GM21526 (cell line): Measurements from ENCODE around the gene NALF2.

Experiments
- ATAC-seq: cut with Tn5 transposase; IDR thresholded peaks from one replicate; pipeline ENCODE4 v1.9.1; 2021; ENCODE audit warnings: moderate library complexity; ENCODE audit not compliant: unreplicated experiment, low FRiP score

The NALF2 gene

DNA sequence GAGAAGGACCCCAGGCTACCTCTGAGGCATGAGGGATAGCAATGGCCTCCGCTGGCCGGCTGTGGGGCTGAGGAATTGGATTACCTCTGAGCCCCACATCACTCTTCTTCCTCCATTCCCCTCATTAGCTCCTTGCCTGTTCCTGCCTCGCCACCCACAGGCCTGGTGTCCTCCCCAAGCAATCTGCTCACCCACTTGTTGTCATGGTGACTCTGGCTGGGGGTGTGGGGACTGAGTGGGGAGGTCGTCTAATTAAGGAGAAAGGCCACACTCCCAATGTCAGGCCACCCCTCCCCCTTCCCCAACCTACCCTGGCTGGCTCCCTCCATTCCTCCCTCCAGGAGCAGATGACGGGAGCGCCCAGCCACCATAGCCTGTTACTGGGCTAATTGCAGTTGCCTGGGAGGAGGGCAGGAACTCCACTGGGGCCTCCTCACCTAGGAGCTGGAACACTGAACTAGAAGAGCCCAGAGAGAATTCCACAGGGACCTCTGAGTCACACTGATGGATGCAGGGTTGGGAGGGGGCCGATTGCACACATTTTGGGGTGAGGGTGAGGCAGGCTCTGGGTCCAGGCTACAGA, 20.7 kb downstream of the NALF2 start:
- ATAC-seq = no peak

DNA sequence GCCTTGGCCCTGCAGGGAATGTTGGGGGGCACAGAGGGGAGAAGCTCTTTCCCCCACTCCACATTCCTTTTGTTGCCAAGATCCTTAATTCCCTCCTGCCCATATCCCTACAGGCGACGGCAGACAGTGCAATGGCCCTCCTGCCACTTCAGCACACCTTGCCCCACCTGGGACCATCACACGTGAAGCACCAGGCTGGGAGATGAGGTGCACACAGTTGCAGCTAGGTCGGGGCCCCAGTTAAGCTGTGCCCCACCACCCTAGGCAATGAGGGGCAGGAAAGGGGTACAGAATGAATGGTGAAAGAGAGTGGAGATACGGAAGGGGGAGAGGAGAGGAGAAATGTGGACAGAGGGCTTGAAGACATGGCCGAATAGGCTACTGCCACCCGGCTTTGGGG, 26.2 kb downstream of the NALF2 start:
- no peak for ATAC-seq

DNA sequence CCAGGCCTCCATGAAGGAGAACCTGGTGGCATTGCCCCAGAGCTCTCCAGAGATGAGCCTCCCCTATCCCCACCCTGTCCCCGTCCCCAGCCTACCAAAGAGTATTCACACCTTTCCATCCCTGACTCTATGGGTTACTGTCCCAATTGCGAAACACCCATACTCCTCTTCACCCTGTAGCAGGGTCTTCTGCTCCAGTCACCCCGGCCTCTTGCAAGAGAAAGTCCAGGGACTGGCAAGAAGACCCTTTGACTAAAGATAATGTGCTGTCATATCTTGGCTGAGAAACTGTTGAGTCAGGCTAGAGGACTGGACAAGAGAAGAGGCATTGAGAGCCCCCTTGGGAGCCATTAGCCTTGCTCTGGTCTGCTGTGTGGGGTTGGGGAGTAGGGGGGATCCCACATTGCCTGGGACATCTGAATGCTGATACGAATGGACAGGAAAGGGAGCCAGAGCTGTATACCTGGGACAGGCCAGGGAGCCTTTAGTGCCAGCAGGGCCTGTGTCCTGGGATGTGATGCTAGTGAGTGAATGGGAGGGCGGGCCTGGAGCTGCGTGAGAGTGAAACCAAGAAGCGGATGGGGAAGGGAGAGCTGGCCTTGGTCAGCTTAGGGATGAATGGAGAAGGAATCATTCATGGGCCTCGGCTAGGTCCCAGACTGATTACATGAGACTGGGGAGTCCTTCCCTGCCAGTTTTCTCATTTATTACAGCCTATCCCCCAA, 27.1 kb downstream of the NALF2 start:
- no peak for ATAC-seq

DNA sequence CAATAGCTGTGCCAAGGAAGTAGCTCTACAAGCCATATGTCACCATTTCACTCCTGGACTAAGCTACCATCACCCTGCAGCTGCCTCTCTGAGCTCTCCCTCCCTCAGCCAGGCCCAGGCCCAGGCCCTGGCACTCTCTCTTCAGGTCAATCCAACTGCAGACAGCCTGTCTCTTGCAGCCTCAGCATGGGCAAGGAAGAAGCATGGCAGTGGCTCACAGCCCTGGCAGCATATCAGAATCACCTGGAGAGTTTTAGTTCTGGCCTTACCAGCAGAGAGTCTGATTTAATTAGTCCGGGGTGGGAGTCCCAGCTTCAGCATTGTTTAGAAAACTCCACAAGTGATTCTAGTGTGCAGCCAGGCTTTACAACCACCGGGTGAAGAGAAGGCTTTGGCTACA, 31.5 kb downstream of the NALF2 start:
- ATAC-seq = no peak

DNA sequence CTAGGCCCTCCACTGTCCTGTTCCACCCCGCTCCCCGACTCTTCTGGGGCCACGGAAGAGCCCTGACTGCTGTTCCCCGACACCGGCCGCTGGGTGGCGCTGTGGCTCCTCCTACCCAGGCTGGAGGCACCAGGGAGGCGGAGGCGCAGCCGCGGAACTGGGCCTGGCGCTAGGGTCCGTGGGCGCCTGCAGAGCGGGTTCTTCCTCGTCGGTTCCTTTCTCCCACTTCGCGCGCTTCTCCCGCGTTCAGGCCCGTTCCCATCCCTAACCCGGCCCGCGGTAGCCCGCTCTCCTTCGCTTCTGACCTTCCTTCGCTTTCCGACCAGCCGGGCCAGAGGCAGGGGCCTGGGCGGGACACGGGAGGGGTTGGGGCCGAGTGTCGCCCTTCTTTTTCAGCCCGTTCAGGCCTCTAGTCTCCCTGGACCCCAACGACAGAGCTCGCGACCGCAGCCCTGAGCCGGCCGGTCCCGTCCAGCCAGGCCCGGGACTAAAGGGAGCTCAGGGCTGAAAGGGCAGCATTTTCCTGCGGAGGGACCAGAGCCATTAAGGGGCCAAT, 34.3 kb downstream of the NALF2 start:
- peak; percentile 70 for ATAC-seq

DNA sequence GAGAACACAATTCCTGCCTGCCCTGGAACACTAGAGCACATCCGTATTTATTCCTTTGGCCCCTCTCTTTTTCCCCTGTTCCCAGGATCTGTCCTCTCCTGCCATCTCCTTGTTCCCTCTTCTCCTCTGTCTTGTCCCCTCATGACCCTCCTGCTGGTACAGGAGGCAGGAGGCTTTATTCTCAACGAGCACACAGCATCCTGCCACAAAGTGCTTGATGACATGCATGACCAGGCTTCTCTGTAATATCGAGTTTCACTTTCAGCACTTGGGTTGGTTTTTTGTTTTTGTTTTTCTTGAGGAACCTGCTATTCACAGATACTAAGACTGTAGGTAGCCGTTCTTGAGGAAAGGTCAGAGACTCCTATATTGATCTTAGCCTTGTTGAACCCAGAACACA, 35.3 kb downstream of the NALF2 start:
- ATAC-seq = no peak

DNA sequence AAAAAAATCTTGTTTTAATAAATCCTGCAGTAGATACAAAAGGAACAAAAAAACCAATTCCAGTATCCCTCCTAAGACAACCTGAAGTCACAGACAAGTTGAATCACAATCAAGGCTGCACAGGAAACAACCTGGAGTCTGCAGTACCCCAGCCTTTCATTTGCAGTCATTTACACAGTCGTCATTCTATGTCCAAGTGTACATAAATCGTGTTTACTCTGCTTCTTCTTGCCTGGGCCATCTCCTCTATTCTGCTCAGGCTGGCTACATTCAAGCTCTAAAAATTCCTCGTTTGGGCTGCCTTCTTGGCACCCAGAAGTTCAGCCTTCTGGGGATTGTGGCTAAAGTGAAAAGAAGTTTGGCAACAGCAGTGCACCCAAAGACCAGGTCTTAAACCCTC, 37.8 kb downstream of the NALF2 start:
- ATAC-seq = no peak

DNA sequence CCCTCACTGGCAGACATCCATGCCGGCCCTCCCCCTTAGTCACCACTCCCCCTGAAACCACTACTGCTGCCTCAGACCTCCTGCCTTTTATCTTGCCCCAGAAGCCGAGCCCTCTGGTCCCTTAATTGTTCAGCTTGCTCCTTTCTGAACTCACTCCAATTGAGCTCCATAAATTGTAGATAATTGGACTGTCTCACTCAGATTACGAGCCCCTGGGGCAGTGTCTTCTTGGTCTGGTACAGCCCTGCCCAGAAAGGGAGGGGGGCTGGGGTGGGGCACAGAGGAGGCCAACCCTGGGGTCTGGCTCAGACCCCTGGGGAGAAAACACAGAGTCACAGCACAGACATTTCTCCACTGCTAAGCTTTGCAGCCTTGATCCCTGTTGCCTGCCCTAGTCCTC, 39.4 kb downstream of the NALF2 start:
- no peak for ATAC-seq

DNA sequence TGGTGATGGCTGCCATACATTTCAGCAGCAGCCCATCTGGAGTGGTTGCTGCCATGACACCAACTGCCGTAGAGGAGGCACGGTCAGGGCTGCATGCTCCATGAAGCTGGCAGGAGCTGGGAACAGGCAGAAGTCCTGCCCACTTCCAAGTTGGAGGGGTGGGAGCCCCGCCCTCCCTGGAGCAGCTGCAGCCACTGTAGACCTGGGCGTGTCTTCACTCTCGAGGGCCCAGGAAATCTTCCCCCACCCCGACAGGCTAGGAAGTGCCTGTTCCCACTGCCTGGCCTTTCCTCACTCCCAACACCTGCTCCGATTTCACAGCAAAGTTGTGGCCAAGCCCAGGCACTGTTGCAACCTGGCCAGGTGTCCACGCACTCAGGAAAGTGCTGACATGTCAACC, 42.3 kb downstream of the NALF2 start:
- ATAC-seq = no peak

DNA sequence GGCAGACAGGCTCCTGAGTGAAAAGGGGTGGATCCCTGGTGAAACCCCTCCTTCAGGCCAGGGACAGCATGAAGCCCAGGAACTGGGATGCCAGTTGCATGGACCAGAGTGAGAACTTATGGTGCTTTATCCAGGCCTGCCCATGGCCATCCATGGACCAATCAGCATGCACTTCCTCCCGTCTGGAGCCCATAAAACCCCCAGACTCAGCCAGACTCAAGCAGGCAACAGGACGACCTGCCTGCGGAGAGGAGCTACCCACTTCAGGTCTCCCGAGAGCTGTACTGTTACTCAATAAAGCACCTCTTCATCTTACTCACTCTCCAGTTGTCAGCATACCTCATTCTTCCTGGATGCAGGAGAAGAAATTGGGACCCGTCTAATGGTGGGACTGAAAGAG, 42.9 kb downstream of the NALF2 start:
- ATAC-seq = no peak

DNA sequence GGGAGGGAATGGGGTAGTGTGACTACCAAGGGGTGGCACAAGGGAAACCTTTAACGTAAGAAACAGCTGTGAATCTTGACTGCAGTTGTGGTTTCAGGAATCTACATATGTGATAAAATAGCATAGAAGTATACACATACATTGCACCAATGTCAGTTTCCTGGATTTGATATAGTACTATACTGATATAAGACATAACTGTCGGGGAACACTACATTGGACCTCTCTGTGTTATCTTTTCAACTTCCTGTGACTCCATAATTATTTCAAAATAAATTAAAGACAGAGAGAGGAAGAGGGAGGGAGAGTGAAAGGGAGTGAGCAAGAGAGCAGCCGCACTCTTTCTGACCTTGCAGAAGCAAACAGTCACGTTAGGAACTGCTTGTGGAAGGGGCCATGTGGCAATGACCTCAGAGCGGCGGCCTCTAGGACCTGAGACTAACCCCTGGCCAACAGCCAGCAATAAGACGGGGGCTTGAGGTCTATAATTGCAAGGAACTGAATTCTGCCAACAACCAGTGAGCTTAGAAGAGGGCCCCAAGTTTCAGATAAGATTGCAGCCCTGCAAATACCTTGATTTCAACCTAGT, 47.4 kb downstream of the NALF2 start:
- no peak for ATAC-seq

DNA sequence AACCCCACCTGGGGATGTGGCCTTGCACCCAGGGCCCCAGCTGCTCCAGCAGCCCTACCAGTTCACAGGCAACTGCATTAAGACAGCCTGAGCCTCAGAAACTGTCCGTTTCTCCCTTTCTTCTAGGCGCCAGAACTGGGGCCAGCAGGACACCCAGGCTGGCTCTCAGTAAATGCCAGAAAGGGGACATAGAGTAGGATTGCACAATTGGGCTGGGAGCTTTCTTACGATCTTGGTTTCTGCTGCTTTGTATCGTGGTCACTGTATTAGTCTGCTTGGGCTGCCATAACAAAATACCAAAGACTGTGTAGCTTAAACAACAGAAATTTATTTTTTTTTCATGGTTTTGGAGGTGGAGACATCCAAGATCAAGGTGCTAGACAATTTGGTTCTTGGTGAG, 48.4 kb downstream of the NALF2 start:
- ATAC-seq = no peak
